OCI-LY1 (cell line): Measurements from ENCODE around the gene ZNF778.
"Not testable (repeated sequence)": the region's sequence is repeated elsewhere in the genome, so short reads cannot be mapped to it uniquely, and the experiment has no call there.

ENCODE experiments used
- H2AFZ ChIP-seq: fragments of 200-600 bp; sonication (generic), shearing (Covaris generic); 2 replicates; pipeline ENCODE4 v1.6.0; 2014; ENCODE audit warnings: antibody characterized with exemption, mild to moderate bottlenecking, low read length
- H3F3A ChIP-seq: fragments of 200-600 bp; sonication (generic), shearing (Covaris generic); 2 replicates; pipeline ENCODE4 v1.6.0; 2014; ENCODE audit warnings: mild to moderate bottlenecking, antibody characterized with exemption, low read length, moderate library complexity; ENCODE audit not compliant: insufficient read depth
- H3K27ac ChIP-seq: fragments of 200-600 bp; sonication (generic); 2 replicates; pipeline ENCODE4 v1.5.1; 2014; ENCODE audit warnings: low read length, mixed run types, mild to moderate bottlenecking, low read depth; ENCODE audit not compliant: poor library complexity, severe bottlenecking
- H3K27me3 ChIP-seq: fragments of 200-600 bp; sonication (generic); 2 replicates; pipeline ENCODE4 v1.6.0; 2014; ENCODE audit warnings: antibody characterized with exemption, mild to moderate bottlenecking, low read length, moderate library complexity; ENCODE audit not compliant: insufficient read depth
- H3K36me3 ChIP-seq: fragments of 200-600 bp; sonication (generic); 2 replicates; pipeline ENCODE4 v1.6.1; 2014; ENCODE audit warnings: mild to moderate bottlenecking, antibody characterized with exemption, low read length, moderate library complexity, mixed read lengths; ENCODE audit not compliant: insufficient read depth
- H3K4me1 ChIP-seq: fragments of 200-600 bp; sonication (generic); 2 replicates; pipeline ENCODE4 v1.5.1; 2014; ENCODE audit warnings: mild to moderate bottlenecking, low read length, moderate library complexity; ENCODE audit not compliant: insufficient read depth, severe bottlenecking
- H3K4me2 ChIP-seq: fragments of 200-600 bp; sonication (generic), shearing (Covaris generic); 2 replicates; pipeline ENCODE4 v1.6.1; 2014; ENCODE audit warnings: low read length
- H3K4me3 ChIP-seq: fragments of 200-600 bp; sonication (generic); 2 replicates; pipeline ENCODE4 v1.5.1; 2014; ENCODE audit warnings: low read length, low read depth, mild to moderate bottlenecking, mixed read lengths; ENCODE audit not compliant: poor library complexity, severe bottlenecking
- H3K79me2 ChIP-seq: fragments of 200-600 bp; shearing (Covaris generic); 2 replicates; pipeline ENCODE4 v1.6.1; 2016; ENCODE audit warnings: mixed run types, low read length, mixed read lengths; ENCODE audit not compliant: insufficient read depth
- H3K9ac ChIP-seq: fragments of 200-600 bp; sonication (generic), shearing (Covaris generic); 2 replicates; pipeline ENCODE4 v1.6.1; 2014; ENCODE audit warnings: mild to moderate bottlenecking, low read length, mixed read lengths
- H3K9me2 ChIP-seq: fragments of 200-600 bp; sonication (generic), shearing (Covaris generic); 2 replicates; pipeline ENCODE4 v1.6.1; 2014; ENCODE audit warnings: low read depth, mild to moderate bottlenecking, low read length, mixed read lengths
- H3K9me3 ChIP-seq: fragments of 200-600 bp; shearing (Covaris generic); 2 replicates; pipeline ENCODE4 v1.6.1; 2014; ENCODE audit warnings: low read length, mixed read lengths
- H4K20me1 ChIP-seq: fragments of 200-600 bp; sonication (generic), shearing (Covaris generic); 2 replicates; pipeline ENCODE4 v1.6.0; 2016; ENCODE audit warnings: mild to moderate bottlenecking, low read length; ENCODE audit not compliant: insufficient read depth
- EZH2 ChIP-seq: fragments of 200-600 bp; sonication (generic), shearing (Covaris generic); IDR thresholded peaks from 2 replicates; pipeline ENCODE4 v1.8.0; 2017; ENCODE audit warnings: borderline replicate concordance, mixed run types, mild to moderate bottlenecking, antibody characterized with exemption, low read length, moderate library complexity, mixed read lengths
- TF ChIP-seq, protein P1 (sequence below): fragments of 200-600 bp; sonication (generic), shearing (Covaris generic); IDR thresholded peaks from 2 replicates; pipeline ENCODE4 v1.5.1; 2017; ENCODE audit warnings: mild to moderate bottlenecking, antibody characterized with exemption, low read length, moderate library complexity, mixed read lengths

ZNF778 gene

DNA sequence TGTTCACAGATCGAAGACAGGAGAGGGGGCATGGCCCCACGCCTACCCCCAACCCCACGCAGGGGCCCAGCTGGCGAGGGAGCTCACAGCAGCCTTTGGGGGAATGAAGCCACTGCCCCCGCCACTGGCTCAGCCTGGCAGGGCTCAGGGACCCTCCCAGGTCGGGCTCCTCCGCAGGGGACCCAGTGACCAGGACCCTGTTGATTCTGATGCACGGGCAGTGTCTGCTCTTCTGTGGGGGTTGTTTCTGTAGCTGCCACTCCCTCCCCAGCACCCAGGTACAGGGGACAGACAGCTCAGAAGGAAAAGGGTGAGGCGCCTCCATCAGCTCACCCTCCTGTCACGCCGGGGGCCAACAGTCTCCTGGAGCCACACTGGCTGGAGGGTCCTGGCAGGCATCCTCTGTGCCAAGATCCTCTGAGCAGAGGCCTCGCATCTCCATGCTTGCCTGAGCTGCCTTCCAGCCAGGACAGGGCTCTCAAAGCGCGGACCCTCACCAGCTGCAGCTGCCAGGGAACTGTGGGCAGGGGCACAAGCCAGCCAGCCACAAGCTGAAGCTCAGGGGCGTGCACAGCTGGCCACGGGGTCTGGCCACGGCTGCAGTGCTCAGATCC, 49.1 kb downstream of the ZNF778 start:
- no peak overlapping the region for H2AFZ ChIP-seq
- H3F3A ChIP-seq: no peaks in the 10 kb centered on the region

DNA sequence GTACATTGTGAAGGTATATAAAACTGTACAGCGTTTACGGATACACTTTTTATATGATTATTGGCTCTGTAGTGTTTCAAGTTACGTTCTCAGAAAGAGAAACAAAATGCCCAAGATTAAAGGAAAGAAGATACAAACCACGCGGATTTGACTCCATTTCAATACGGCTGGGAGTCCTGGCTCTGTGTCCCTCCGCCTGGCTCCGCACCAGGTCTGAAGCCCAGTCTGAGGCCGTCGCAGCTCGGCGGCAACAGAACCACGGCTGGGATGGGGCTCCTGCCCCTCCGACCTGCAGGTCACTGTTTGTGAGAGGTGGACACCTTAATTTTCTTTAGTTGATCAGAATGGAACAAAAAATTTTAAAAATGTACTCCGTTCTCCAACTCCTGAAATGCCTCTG, 50.2 kb downstream of the ZNF778 start:
- not testable (repeated sequence) for H3K27ac ChIP-seq, H3K4me2 ChIP-seq, H3K9ac ChIP-seq, H3K9me3 ChIP-seq, H3K4me3 ChIP-seq, H3K27me3 ChIP-seq, H4K20me1 ChIP-seq, H3K9me2 ChIP-seq, H3F3A ChIP-seq, H2AFZ ChIP-seq, H3K79me2 ChIP-seq, H3K4me1 ChIP-seq
- H3K36me3 ChIP-seq: peaks cover 65% of the 10 kb centered on the region

More for the DNA sequence above, 49.1 kb downstream of the ZNF778 start:
- TF ChIP-seq, protein P1, sequence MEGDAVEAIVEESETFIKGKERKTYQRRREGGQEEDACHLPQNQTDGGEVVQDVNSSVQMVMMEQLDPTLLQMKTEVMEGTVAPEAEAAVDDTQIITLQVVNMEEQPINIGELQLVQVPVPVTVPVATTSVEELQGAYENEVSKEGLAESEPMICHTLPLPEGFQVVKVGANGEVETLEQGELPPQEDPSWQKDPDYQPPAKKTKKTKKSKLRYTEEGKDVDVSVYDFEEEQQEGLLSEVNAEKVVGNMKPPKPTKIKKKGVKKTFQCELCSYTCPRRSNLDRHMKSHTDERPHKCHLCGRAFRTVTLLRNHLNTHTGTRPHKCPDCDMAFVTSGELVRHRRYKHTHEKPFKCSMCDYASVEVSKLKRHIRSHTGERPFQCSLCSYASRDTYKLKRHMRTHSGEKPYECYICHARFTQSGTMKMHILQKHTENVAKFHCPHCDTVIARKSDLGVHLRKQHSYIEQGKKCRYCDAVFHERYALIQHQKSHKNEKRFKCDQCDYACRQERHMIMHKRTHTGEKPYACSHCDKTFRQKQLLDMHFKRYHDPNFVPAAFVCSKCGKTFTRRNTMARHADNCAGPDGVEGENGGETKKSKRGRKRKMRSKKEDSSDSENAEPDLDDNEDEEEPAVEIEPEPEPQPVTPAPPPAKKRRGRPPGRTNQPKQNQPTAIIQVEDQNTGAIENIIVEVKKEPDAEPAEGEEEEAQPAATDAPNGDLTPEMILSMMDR: no peak
- TF ChIP-seq EZH2: no peak
- Histone ChIP-seq H3K4me1 (no peaks in the 10 kb centered on the region), H3K27me3 (no peaks in the 10 kb centered on the region), H3K36me3 (peaks cover 55% of the 10 kb centered on the region), H3K27ac (no peak overlapping the region), H3K9me3 (no peaks in the 10 kb centered on the region), H3K4me3 (no peak overlapping the region), H3K4me2 (no peak overlapping the region), H3K9ac (no peak overlapping the region), H3K79me2 (no peaks in the 10 kb centered on the region), H3K9me2 (no peaks in the 10 kb centered on the region), H4K20me1 (no peaks in the 10 kb centered on the region)

DNA sequence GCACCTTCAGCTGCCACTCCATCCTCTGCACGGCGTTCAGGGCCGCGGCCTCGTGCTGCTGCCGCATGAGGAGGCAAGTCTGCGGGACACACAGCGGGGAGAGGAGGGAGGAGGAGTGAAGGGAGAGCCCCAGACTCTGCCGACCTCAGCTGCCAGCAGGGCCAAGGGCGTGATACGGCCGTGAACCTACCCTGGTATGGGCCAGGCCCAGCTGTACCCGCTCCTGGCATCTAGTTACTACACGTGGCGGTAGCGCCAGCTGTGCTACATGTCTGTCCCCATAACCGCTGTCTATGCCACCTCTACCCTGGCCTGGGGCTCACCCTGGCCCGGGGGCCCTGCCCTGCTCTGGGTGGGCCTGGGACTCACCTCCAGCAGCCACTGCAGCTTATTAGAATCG, 51.1 kb downstream of the ZNF778 start:
- no peaks in the 10 kb centered on the region for H3K79me2 ChIP-seq
- no peaks in the 10 kb centered on the region for H3K4me1 ChIP-seq
- no peak overlapping the region for H3K4me2 ChIP-seq
- H3F3A ChIP-seq: no peaks in the 10 kb centered on the region
- TF ChIP-seq, protein P1: no peak
- TF ChIP-seq EZH2: no peak
- peaks cover 73% of the 10 kb centered on the region for H3K36me3 ChIP-seq
- H4K20me1 ChIP-seq: no peaks in the 10 kb centered on the region
- H2AFZ ChIP-seq: no peak overlapping the region
- H3K9me2 ChIP-seq: no peaks in the 10 kb centered on the region
- no peaks in the 10 kb centered on the region for H3K27me3 ChIP-seq
- H3K9ac ChIP-seq: no peak overlapping the region
- H3K27ac ChIP-seq: no peak overlapping the region
- no peaks in the 10 kb centered on the region for H3K9me3 ChIP-seq
- no peak overlapping the region for H3K4me3 ChIP-seq

DNA sequence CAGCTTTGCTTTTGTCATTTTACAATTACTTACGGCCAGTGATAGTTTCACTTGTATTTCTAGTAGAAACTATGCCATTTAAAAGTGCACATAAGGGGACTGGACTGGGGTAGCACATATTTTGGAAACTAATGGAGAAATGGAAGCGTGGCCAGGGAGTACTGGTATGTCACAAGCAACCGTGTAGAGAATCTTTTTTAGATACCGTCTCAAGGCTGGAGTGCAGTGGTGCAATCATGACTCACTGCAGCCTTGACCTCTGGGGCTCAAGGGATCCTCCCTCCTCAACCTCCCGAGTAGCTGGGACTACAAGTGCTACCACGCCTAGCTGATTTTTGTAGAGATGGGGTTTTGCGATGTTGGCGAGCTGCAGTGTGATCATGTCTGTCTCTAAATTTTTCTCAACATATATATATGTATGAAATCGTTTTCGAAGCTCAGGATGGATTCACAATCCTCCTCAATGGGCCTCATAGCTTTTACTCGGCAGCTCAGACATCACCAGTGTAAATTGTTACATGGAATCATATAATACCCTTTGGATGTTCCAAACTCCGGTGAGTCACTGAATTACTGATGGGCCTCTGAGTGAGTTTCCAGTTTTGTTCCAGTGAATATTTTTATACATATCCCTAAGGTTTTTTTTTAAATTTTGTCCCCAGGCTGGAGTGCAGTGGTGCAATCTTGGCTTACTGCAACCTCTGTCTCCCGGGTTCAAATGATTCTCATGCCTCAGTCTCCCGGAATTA, 51.7 kb downstream of the ZNF778 start:
- no peak for TF ChIP-seq EZH2
- TF ChIP-seq, protein P1: no peak
- H3K27me3 ChIP-seq: no peaks in the 10 kb centered on the region
- H3K4me1 ChIP-seq: no peaks in the 10 kb centered on the region
- no peaks in the 10 kb centered on the region for H3K9me2 ChIP-seq
- no peak overlapping the region for H3K27ac ChIP-seq
- H4K20me1 ChIP-seq: no peaks in the 10 kb centered on the region
- no peak overlapping the region for H2AFZ ChIP-seq
- peaks cover 79% of the 10 kb centered on the region for H3K36me3 ChIP-seq
- no peak overlapping the region for H3K9ac ChIP-seq
- H3K4me3 ChIP-seq: no peak overlapping the region
- H3K4me2 ChIP-seq: no peak overlapping the region
- no peaks in the 10 kb centered on the region for H3K79me2 ChIP-seq
- no peaks in the 10 kb centered on the region for H3K9me3 ChIP-seq
- H3F3A ChIP-seq: no peaks in the 10 kb centered on the region
